OCI-LY7 (cell line): ENCODE data around the gene KREMEN2.

ENCODE experiments used
- EZH2phosphoT487 ChIP-seq: fragments of 200-600 bp; sonication (generic); IDR thresholded peaks from 2 replicates; pipeline ENCODE4 v1.6.1; 2018; ENCODE audit warnings: low read depth, borderline replicate concordance, mild to moderate bottlenecking, mixed run types, antibody characterized with exemption, low read length, moderate library complexity, mixed read lengths
- TF ChIP-seq, protein P1 (sequence below): fragments of 200-600 bp; sonication (generic); conservative IDR thresholded peaks from 2 replicates; pipeline ENCODE4 v1.5.1; 2014; ENCODE audit warnings: mild to moderate bottlenecking, antibody characterized with exemption, low read length, moderate library complexity, mixed read lengths

- TF ChIP-seq, protein P1, sequence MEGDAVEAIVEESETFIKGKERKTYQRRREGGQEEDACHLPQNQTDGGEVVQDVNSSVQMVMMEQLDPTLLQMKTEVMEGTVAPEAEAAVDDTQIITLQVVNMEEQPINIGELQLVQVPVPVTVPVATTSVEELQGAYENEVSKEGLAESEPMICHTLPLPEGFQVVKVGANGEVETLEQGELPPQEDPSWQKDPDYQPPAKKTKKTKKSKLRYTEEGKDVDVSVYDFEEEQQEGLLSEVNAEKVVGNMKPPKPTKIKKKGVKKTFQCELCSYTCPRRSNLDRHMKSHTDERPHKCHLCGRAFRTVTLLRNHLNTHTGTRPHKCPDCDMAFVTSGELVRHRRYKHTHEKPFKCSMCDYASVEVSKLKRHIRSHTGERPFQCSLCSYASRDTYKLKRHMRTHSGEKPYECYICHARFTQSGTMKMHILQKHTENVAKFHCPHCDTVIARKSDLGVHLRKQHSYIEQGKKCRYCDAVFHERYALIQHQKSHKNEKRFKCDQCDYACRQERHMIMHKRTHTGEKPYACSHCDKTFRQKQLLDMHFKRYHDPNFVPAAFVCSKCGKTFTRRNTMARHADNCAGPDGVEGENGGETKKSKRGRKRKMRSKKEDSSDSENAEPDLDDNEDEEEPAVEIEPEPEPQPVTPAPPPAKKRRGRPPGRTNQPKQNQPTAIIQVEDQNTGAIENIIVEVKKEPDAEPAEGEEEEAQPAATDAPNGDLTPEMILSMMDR, result no peak
- TF ChIP-seq EZH2phosphoT487, result no peak
Measured at GRCh38 chr16:2953706-2954627, 10.1 kb upstream of the KREMEN2 start.
